NCI-H1694 (cell line): ENCODE results near the gene CUZD1.

Source experiments
- DNase-seq: peaks from one replicate; lab custom pipeline; 2025; lab: John Stamatoyannopoulos, UW

CUZD1 gene

DNA sequence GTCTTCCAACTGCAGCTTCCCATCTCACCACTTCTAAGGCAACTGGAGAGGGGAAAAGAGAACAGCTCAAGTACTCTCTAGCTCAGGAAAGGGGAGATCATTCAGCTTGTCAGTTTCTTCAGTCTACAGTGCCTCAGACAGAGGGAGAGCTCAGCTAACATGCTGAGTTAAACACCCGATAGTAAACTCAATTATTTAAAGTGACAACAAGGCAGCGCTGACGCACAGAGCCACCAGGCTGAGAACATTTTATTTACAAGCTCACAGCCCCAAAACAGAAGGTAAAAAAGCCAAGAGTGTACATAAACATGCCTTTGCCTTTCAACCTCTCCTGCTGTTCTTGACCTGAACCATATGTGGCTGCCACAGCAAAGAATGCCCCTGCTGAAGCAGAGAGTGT, 10.1 kb upstream of the CUZD1 start:
- no peak for DNase-seq

DNA sequence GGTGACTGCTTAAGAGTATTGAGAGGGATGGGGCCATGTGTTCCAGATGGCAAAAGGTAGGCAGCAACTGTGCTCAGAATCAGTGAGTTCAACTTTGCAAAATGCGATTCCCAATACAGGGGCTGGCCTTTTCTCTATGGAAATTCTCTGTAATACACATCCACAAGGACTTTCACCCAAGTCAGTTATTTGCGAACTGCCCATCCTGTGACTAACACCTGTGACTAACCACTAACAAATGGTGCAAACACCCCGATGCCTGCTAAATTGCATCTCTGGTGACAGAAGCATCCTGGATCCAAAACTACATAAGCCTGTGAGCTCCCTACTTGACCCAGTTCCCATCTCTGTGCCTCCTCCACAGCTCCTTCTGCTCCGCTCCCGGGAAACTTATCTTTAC, 9.0 kb upstream of the CUZD1 start:
- no peak for DNase-seq

DNA sequence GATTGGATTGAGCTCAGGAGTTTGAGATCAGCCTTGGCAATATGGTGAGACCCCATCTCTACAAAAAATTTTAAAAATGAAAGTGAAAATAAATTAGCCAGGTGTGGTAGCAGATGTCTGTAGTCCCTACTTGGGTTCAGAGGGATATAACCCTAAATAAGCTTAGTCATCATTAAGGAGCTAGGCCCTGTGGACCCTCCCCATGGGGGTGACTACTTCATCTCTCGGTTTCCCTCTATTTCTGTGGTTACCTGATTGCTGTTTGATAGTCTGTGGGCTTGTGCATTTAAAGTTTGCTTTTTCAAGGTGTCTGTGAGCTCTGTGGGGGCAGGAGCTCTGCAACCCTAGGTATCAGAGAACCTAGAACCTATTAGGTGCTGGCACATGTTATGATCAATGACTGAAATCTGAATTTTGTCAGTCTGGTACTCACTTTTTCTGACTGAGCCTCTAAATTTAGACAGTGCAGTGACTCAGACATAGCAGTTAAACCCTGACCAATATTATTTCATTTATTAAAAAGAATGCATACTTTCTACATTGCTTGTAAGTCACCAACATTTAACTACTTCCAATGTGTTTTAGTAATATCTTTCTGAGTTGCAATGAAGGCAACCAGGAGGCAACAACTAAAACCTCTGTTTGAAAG, 8.1 kb upstream of the CUZD1 start:
- no peak for DNase-seq

DNA sequence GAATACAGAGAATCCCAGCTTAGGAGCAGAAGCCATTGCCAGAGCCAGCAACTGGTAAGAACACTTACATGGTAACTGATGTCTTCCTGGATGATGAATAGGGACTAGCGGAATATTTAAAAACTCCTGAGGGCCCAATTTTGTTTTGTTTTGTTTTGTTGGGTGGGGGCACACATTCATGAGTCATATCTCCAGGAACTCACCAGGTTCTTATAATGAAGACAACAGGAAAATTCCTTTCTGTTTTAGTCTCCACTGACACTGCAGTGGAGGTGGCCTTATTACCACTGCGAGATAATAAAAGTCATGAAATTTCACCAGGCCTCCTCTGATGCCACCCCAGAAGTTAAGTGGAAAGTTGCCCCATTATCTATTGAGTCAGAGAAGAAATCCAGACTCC, 6.6 kb upstream of the CUZD1 start:
- no peak for DNase-seq

DNA sequence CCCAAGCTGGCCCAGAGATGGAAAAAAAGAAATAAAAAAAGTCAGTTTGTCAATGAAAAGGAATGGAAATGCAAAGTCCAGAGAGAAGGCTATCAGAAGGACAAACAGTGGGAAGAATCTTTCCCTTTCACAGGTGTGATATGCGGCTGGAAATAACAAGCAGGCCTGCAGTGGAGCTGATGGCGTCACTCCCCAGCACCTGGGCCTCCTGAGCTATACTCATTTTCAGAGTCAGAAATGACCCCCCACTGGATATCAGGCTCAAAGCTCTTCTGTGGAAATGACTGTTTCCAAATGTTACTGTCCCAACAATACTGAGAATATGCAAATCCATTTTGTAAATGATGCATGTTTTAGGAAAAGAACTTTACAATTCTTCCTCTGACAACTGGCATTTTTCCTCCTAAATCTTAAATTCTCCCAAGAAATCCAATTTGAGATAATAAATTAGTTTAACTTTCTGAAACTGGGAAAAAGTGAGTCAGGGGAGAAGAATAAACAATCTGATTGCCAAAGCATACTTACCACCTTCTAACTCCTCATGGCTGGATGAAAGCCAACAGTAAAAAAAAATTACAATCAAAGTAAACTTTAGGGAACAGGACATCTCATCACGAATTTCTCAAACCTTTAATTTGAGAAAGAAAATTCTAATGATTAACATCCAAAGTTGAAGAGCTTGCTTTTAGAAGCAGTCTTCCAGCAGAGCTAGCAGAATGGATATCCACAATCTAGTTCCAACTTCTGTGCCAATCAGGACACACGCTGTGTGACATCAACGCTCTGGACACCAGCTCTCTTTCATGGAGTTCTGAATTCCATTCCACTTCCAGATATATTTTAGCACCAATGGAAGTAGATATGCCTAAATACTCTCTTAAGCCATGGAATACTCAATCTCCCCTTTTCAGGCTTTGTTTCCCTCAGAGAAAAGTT, 5.3 kb upstream of the CUZD1 start:
- DNase-seq = no peak

DNA sequence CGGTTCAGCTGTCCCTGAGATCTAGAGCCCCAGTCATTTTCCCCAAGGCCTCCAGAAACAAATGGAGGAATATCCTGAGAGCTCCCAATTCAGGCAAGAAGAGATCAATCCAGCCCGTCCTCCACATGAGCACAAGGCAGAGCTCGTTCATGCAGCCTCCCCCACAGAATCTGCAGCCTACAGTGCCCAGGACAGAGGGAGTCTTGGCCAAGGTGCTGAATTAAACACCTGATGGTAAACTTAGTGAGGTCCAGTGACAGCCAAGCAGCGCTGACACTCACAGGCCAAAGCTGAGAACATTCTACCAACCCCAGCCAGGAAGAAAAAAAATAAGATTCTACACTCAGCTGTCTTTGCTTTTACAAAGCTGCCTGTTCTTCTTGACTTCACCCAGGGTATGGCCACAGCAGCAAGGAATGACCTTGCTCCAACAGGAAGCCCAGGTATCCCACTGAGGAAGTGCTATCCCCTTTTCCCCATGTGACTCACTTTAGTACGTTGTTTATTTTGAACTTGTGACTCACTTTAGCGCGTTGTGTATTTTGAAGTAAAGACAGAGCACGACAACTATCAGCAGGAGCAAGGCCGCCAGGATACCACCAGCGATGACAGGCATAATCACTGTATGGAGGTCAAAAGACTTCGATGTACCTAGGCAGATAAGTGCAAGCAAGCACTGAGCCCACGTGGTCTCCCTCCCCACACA, 4.4 kb upstream of the CUZD1 start:
- DNase-seq = no peak

DNA sequence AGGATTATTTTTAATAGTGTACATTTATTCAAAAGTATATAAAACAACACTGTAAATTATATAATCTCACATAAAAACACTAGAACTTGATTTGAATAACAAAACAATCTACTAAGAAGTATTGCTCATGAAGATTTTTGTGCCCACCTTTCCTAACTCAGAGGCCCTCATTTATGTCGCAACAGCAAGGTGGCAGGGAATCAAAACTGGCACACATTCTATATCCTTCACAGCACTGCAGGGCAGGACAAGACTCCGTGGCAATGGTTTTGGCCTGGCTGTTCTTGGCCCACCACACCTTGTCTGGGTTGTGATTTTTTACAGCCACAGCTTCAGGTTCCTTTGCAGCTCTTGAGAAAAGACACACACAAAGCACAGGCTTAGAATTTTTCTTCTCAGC, 3.4 kb upstream of the CUZD1 start:
- no peak for DNase-seq

DNA sequence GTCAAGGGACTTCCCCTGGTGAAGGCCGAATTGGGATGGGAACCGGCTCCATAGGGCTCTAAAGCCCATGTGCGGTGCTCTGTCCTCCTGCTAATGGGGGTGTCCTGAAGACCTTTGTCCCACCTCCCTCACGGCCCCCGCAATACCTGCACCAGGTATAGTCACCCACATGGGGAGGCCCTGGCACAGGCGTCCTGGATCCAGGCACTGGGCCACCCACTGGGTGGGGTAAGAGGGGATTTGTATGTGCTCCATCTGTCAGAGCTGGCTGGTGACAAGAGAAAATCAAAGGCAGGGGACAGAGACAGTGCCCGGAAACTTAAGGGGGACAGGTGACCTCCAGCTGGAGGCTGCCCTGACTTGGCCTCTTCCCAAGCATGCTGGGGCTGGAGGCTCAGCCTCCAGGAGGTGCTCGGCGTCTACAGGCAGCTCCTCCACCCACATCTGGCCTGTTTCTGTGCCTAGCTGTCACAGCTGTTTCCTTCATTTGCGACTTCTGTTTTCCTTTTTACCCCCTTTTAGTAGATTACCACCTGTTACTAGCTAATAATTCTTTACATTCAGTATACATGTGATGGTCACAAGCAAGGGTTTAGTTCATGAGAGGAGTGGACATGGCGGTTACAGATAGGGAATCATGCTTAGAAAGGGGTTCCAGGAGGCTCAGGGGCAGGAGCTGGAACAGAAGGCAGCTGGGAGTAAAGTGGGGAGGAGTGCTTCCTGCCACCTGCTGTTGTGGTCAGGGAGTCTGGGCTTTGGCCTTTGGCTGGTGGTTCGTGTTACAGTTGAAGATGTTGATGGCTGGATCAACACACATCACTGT, 2.3 kb upstream of the CUZD1 start:
- no peak for DNase-seq

DNA sequence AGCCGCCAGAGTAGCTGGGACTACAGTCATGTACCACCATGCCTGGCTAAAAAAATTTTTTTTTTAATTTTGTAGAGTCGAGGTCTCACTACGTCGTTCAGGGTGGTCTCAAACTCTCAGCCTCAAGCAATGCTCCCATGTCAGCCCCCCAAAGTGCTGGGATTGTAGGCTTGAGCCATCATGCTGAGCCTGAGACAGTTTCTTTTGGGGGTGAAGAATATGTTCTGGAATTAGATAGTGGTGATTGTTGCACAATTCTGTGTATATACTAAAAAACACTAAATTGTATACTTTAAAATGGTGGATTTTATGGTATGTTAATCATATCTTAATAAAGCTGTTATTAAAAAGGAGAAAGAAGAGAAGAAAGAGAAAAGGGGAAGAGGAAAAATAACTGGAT, 1.5 kb downstream of the CUZD1 start:
- DNase-seq = no peak

DNA sequence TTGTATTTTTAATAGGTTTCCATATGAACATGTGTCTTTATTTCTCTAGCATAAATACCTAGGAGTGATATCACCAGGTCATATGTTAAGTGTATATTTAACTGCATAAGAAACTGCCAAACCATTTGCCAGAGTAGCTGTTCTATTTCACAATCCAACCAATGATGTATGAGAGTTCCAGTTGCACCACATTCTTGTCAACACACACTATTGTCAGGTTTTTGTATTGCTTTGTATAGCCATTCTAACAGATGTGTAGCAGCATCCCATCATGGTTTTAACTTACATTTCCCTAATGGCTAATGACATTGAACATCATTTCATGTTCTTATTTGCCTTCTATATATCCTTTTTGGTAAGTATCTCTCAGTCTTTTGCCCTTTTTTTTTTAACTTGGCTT, 4.1 kb downstream of the CUZD1 start:
- DNase-seq = no peak

DNA sequence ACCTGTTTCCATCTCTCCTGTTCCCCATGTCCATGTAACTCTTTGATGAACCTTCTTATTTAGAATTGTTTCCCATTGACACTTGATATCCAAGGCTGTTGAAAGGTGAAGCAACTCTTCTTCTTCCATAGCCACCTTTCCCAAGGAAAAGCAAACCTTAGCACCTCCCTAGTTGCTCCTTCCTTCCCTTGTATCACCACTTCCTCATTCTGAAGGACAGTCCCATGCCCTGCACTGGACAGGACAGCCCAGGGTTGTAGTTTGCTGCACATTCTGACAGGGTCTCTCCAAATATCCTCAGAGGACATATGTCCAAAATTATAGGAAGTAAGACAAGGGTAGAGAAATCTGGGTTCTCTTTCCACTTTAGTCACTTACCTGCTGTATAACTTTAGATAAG, 6.2 kb downstream of the CUZD1 start:
- no peak for DNase-seq

DNA sequence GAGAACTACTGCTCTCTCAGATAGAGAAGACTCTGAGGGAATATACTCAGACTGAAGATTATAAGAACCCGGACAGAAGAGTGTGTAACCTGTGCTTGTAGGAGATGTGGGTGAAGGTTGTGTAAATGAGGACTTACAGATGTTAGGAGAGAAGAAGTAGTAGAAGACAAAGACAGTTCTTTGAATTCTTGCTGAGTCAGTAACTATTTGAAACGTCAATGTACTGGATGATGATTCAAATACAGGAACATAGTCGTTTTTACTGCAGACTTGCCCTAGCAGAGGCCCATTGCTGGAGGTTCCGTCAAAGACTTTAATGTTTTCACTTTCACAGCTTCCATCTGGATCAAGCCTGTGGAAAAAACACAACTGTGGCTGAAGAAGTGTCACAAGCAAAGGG, 6.8 kb downstream of the CUZD1 start:
- no peak for DNase-seq

DNA sequence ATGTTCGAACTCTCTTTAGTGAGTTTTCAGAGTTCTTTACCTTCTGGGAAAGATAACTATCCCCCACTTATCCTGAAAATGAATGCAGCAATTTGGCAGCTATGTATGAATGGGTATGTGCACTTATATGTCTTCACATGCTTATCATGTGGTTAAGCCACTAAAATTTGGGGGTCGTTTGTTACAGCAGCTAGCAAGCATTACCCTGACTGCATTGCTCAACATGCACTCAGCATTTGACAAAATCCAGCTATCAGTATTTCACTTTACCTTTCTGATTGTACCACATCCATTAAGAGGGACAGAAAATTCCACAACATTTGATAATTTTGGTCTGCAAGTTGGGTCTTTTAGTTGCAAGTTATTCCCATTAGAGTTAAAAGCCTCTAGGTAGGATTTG, 9.7 kb downstream of the CUZD1 start:
- no peak for DNase-seq

DNA sequence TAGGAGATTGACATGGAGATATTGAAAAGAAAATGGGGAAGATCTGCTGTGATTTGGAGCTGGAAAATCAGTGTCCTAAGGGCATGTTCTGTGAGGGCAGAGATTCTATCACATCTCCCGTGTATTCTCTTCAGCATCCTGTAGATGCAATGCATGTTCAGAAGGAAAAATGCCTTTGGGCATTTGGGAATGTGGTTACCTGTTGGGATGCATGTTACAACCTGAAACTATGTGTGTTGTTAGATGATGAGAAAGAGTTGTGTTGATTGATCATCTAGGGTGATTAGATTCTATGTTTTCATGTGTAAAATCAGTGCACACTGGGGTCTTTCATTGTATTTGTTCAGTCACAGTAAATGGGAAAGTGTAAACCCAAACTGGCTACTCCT, 14.7 kb downstream of the CUZD1 start:
- no peak for DNase-seq

DNA sequence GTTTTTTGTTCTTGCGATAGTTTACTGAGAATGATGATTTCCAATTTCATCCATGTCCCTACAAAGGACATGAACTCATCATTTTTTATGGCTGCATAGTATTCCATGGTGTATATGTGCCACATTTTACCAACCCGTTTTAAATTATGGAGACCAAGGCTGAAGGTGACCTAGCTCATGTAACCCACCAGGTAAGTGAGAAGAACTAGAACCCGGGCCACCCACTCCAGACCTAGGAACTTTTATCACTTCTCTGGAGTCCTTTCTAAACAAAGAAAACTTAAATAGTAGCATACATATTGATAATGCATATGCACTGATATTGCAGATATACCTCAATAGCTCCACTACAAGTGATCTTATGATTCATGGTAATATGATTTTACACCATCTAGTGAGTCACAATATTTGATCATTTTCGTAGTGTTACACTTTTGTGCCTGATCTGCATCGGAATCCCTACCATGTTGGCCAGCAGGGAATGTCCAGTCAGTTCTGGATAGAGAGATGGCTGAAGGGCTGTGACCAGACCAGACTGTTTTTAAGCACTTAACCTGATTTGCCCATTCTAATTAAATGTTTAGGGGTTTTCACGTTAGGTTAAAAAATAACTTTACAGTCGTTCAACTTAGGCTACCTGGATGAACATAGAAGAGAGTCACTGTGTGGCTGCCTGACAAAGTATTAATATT, 15.2 kb downstream of the CUZD1 start:
- no peak for DNase-seq

DNA sequence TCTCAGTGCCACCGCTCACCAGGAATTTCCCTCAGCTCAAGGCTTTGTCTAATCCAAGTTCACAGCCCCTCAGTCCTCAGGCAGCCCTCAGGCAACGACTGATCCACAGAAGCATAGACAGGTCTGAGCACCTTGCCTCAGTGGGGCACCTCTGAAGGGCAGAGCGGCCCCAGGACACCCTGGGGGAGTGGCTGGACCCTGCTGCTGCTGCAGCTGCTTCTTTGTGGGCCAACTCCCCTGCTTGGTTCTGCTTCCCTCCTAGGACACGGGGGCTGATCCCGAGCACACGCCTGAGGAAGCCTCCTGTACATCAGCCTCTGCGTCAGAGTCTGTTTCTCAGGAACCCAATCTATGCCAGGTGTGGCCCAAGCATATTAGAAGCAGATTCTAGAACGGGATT, 16.2 kb downstream of the CUZD1 start:
- no peak for DNase-seq

DNA sequence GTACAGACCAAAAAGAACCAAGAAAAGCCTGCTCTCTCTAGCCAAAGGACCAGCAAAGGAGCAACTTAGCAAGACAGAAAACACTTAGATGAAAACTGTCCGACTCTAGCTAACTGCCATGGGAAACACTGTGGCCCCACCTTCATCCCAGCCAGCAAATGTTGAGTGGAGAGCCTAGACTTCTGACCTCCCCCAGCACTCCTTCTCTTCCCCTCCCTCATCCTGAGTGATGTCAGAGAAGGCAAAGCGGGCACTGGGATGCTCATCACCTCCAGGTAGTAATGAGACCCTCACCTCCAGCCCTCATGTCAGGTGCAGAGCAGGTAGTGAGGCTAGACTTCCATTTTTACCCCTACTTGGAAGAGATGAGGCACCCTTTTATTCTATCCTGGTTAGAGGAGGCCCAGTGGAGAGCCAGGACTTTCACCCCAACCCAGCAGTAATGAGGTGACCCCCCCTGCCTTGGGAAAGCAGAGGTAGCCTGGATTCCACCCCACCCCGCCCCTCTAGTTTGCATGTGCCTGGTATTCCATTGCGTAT, 16.9 kb downstream of the CUZD1 start:
- no peak for DNase-seq

DNA sequence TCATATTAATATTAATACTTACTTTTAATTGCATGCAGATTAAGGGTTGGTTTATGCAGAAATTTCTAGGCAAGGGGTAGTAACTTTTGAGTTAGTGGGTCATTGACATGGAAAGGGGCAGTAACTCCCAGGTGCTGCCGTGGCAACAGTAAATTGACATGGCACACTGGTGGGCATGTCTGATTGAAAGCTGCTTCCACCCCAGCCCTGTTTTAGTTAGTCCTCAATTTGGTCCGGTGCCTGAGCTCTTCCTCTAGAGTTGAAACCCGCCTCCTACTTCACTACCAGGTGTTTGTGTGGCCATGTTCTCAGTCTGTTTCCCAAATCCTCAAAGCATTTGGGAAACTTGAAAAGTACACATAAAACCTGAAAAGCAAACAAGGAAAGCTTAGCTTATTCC, 18.4 kb downstream of the CUZD1 start:
- DNase-seq = no peak

DNA sequence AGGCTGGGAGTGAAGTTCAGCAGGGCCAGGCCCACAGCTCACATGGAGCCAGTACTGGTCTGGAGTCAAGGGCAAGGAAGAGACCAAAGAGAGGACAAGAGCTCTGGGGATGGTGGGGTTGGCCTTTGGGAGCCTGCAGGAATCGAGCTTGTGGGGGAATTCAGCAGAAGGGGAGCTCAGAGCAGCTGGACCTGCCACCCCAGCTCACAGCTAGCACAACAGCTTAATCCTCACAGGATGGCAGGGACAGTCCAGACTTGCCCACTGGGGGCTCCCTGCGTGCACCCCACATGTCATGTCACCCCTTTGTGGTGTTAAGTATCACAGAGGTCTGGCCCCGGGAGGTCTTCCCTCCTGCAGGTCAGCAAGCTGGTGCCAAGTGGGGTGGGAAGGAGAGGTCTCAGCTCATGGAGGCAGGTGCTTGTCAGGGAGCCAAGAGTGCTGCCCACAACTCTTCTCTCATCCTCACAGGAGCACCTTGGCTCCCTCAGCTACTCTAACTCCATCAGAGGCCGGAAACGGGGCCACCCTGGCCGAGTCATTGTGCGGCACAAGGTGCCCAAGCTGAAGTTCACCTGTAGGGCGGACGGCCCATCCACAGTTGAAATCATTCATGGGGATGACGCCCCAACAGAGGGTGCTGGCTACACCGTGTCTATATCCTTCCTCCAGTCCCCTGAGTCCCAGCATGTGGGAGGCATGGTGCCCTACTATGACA, 22.5 kb downstream of the CUZD1 start:
- no peak for DNase-seq

DNA sequence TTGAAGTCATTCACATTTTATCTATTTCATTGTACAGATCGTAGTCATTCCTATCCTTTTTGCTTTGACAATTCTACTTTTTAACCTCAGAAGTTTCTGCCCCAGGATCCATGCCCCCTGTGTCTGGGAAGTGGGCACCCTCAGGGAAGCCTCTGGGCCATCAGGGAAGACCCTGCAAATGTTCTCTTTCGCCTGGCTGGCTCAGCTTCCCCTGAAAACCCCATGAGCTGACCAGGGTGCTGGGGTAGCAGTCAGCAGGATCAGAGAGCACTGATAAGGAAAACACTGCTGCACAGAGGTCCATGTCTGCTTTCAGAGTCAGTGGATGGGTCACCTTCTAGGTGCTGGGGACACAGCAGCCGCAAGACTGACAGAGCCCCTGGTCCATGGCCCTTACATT, 23.8 kb downstream of the CUZD1 start:
- no peak for DNase-seq

DNA sequence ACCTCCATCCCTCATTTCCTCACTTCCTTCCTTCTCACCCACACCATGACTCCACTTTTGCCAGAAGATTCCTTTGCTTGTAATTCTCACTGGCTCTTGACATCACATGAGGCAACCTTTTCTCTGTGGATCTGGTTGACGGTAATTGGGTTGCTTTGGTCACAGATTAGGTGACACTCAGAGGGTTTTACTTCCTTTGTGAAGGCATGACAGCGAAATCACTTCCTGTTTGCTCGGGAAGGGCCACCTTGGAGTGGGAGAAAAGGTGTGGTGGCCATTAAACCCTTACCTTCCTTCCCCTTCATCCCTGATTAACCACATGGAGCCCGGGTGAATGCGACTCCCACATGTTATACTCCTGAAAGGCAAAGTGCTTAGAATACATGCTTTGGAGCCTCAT, 30.2 kb downstream of the CUZD1 start:
- no peak for DNase-seq
